Astrocyte of the cerebellum (primary cell): ENCODE measurements around the gene GSK3A.
A peak's percentile ranks its signal among the peaks of the same experiment; 100 is the strongest.

Source experiments
- DNase-seq: peaks from one replicate; pipeline ENCODE4 v3.0.0-alpha.2; 2011; ENCODE audit warnings: low read depth
- H3K4me3 ChIP-seq: 2 replicates; pipeline ENCODE4 v1.5.1; 2011; ENCODE audit warnings: mild to moderate bottlenecking, low read depth, low read length, moderate library complexity
- in situ Hi-C: cut with HindIII; loops from 2 replicates; pipeline ENCODE4 v1.10.0; 2017; ENCODE audit warnings: low sequenced_read_pairs
- TF ChIP-seq, protein P1 (sequence below): IDR thresholded peaks from 2 replicates; pipeline ENCODE4 v1.5.1; 2012; ENCODE audit warnings: low read length, low read depth, moderate library complexity, mild to moderate bottlenecking; ENCODE audit errors: missing control alignments

The GSK3A gene

DNA sequence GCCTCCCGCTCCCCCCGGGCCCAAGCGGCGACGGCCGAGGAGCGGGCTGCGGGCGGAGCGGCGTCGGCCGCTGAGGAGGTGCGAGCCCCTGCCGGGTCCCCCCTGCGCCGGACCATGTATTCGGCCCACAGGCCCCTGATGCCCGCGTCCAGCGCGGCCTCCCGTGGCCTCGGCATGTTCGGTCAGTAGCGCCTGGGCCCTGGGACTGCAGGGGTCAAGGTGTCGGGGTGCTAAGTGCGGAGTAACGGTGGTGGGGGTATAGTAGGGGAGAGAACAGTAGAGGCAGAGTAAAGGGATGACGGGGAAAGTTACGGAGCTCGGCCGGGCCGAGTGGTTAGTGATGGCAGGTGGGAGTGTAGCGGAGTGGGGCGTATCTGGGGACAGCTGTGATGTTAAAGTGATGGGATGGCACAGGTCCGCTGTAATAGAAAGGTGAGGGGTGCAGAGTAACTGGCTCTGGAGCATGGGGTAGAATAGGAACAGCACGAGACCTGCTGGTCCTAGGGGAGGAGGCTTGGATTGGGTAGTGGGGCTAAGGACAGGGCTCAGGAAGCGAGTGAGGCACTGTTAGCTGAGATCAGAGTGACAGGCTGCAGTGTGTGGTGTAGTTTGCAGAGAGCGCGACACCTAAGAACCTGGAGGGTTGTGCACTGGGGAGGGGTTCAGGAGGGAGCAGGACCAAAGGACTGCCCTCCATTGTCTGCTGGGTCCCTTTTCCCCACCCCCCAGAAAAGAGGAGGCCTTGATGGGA is 42.4 kb upstream of the GSK3A start:
- no peak for DNase-seq
- in situ Hi-C loops: no loop called here
- TF ChIP-seq, protein P1, sequence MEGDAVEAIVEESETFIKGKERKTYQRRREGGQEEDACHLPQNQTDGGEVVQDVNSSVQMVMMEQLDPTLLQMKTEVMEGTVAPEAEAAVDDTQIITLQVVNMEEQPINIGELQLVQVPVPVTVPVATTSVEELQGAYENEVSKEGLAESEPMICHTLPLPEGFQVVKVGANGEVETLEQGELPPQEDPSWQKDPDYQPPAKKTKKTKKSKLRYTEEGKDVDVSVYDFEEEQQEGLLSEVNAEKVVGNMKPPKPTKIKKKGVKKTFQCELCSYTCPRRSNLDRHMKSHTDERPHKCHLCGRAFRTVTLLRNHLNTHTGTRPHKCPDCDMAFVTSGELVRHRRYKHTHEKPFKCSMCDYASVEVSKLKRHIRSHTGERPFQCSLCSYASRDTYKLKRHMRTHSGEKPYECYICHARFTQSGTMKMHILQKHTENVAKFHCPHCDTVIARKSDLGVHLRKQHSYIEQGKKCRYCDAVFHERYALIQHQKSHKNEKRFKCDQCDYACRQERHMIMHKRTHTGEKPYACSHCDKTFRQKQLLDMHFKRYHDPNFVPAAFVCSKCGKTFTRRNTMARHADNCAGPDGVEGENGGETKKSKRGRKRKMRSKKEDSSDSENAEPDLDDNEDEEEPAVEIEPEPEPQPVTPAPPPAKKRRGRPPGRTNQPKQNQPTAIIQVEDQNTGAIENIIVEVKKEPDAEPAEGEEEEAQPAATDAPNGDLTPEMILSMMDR: no peak
- peak overlapping the region; percentile 75 for H3K4me3 ChIP-seq

DNA sequence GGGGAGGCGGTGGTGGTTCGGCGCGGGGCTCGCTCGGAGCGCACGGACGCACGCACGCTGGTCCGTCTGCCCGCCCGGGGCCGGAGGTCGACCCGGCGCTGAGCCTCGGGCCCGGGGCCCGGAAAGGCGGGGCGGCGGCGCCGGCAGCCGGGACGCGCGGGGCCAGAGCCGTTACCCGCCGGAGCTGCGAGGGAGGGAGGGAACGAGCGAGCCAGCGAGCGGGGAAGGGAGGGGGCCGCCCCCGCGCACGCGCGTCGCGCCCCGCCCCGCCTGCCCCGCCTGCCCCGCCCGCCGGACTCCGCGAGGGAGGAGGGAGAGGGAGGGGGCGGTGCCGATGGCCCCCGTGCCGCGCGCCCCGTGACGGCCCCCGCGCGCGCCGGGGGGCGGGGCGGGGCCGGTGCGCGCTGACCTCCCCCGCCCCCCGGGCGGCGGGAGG is 41.7 kb upstream of the GSK3A start:
- H3K4me3 ChIP-seq: peak overlapping the region; percentile 24
- in situ Hi-C loops: no loop called here
- TF ChIP-seq, protein P1: no peak
- peak; percentile 41 for DNase-seq

DNA sequence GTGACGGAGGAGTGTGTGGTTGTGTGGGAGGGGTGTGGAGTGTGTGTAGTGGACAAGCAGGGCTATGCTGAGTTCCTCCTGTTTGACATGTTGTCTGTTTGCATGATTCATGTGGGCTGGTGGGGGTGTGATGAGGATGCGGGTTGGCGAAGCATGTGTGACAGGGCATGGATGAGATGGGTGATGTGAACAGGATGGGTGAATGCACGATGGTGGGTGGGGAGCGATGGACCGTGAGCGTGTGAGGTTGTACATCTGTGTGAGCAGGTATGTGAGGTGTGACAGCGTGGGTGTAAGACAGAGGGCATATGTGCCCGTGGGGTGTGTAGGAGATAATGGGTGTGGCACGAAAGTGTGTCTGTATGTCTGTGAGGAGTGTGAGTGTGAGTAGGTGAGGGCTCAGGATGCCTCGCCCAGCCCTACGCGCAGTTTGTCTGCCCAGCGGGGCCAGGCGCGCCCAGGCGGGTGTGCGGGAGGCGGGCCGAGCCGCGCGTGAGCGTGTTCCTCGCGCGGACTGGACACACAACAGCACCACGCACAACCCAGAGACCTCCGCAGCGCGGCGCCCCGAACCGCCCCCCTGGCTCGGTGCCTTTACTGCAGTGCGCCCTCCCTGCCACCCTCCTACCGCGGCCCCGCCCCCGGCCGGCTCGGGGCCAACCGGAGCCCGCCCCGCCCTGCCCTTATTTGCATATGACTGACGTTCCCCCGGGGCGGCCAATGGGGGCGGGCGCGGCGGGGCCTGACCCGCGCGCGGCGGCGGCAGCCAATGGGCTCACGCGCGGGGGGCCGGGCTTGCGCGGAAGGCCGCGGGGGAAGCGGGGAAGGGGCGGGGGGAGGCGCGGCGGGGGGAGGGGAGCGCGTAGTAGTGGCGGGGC is 41.0 kb upstream of the GSK3A start:
- peak; percentile 75 for DNase-seq
- TF ChIP-seq, protein P1: no peak
- in situ Hi-C loops: no loop called here
- peak overlapping the region; percentile 28 for H3K4me3 ChIP-seq

DNA sequence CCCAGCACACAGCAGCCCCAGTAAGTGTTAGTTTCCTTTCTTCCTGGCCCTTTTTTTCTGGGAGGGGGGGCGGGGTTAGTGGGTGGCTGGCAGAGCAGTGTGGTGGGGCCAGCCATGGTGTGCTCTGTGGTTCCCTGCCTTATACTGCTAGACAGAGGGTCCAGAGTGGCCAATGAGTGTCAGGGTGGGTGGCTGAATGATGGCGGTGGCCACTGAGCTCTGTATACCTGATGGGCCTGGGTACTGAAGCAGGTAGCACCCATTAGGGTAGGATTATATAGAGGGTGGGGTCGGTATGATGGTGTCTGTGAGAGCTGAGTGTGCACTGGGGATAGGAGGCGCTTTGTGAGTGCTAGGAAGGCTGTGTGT is 40.4 kb upstream of the GSK3A start:
- no peak overlapping the region for H3K4me3 ChIP-seq
- no peak for DNase-seq
- in situ Hi-C loops: no loop called here
- TF ChIP-seq, protein P1: no peak

DNA sequence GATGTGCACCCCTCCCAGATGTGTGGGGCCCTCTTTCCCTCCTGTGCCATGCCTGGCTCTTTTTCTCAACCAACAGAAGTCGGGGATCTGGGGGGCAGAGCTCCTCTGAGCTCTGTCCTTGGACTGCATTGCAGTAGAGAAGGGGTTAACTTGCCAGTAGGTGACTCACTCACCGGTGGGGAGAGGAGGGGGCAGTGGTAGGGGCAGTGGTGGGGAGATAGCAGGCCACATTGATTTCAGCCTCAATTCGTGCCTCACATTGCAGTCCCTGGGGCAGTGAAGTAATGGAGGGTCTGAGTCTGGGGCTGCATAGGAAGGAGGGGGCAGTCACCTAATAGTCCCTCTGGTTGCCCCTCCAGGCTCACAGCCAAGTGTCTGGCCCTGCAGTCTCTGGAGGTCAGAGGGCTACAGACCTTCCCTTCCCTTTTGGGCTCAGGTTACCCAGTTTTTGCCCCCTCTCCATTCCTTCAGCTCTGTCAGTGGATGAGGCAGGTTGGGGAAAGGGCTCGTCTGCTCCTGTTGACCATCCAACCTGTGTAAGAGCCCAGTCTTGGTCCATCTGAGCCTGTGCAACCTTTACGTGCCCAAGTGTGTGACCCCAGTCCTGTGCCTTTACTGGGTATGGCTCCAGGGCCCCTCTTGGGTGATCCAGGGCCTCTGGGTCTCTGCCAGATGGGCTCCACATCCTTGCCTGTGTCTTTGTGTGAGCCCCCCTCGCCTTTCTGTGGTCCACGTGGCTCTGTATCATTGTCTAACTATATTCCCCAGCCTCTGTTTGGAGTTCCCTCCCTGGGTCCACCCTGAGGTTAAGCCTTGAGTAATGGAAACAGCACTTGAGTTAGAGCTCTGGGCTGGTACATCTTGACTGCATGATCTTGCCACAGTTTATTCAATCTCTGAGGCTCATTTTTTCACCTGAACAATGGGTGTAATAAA is 39.7 kb upstream of the GSK3A start:
- TF ChIP-seq, protein P1: no peak
- H3K4me3 ChIP-seq: peak overlapping the region; percentile 75
- DNase-seq: no peak
- in situ Hi-C loops: no loop called here
